ENCODE measurements around the gene SNAPC3.

The SNAPC3 gene

GRCh38 chr9:15484802-15485201 lies 62.1 kb downstream of the SNAPC3 start:
- no peak for DNase-seq (ENCODE audit: low spot score)
- H3K27ac ChIP-seq, result no peak overlapping the region
- TF ChIP-seq CTCF (conservative IDR thresholded peaks at IDR 0.05; ENCODE audit: low read depth), result no peak
- CTCF ChIA-PET, result interaction anchor here (0.6 kb wide), 1 partner anchor 823 kb away, joined by 4 read pairs; no protein-coding TSS in a partner anchor
- POLR2A ChIA-PET (ENCODE audit: low non-redundant PET), result no interaction called here

GRCh38 chr9:15485836-15486666 lies 63.4 kb downstream of the SNAPC3 start:
- CTCF ChIA-PET, result interaction anchor here (0.5 to 0.7 kb wide), 3 partner anchors 165 to 411 kb away, joined by 3 to 6 read pairs (median 3); no protein-coding TSS in a partner anchor
- H3K27ac ChIP-seq, result no peak overlapping the region
- peak; percentile 19 for DNase-seq (ENCODE audit: low spot score)
- POLR2A ChIA-PET (ENCODE audit: low non-redundant PET), result no interaction called here
- TF ChIP-seq CTCF (conservative IDR thresholded peaks at IDR 0.05; ENCODE audit: low read depth), result peak; percentile 68

- H3K27ac ChIP-seq, result no peak overlapping the region
- CTCF ChIA-PET, result no interaction called here
- POLR2A ChIA-PET (ENCODE audit: low non-redundant PET), result no interaction called here
- no peak for DNase-seq (ENCODE audit: low spot score)
- TF ChIP-seq CTCF (conservative IDR thresholded peaks at IDR 0.05; ENCODE audit: low read depth), result no peak
Measured at GRCh38 chr9:15491950-15492349, 69.3 kb downstream of the SNAPC3 start.

GRCh38 chr9:15492485-15493150 lies 69.9 kb downstream of the SNAPC3 start:
- no peak for TF ChIP-seq CTCF (conservative IDR thresholded peaks at IDR 0.05; ENCODE audit: low read depth)
- no peak overlapping the region for H3K27ac ChIP-seq
- ChIA-PET CTCF (interaction anchor here (0.6 kb wide), 1 partner anchor 335 kb away, joined by 5 read pairs; no protein-coding TSS in a partner anchor), POLR2A (ENCODE audit: low non-redundant PET) (no interaction called here)
- no peak for DNase-seq (ENCODE audit: low spot score)

GRCh38 chr9:15498246-15498995 lies 75.7 kb downstream of the SNAPC3 start:
- H3K27ac ChIP-seq, result no peak overlapping the region
- ChIA-PET CTCF (no interaction called here), POLR2A (ENCODE audit: low non-redundant PET) (no interaction called here)
- TF ChIP-seq CTCF (conservative IDR thresholded peaks at IDR 0.05; ENCODE audit: low read depth), result no peak
- no peak for DNase-seq (ENCODE audit: low spot score)

- POLR2A ChIA-PET (ENCODE audit: low non-redundant PET), result no interaction called here
- CTCF ChIA-PET, result no interaction called here
- no peak overlapping the region for H3K27ac ChIP-seq
- no peak for DNase-seq (ENCODE audit: low spot score)
- TF ChIP-seq CTCF (conservative IDR thresholded peaks at IDR 0.05; ENCODE audit: low read depth), result no peak
Measured at GRCh38 chr9:15499139-15499538, 76.5 kb downstream of the SNAPC3 start.

Measured in RWPE1 (cell line).